ENCODE results near the gene AMOTL1.
"Not testable (repeated sequence)": the region's sequence is repeated elsewhere in the genome, so short reads cannot be mapped to it uniquely, and the experiment has no call there.

Gene AMOTL1

DNA sequence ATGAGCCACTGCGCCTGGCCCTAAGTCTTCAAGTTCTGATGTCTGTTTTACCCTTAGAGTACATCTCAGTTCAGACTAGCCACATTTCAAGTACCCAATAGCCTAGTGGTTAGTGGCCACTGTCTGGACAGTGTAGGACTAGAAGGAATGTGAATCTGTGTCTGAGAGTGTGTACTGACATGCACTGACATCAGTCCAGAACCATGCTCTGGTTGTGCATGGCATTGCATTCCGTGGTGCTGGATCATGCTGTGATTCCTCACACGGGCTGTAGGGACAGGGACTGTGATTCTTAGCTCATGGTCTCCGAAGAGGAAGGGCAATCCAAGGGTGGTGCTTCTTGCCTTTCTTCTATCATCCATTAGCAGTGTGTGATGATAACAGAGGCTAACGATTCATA is 41.1 kb downstream of the AMOTL1 start:
- H3K4me1 ChIP-seq, result no peaks in the 10 kb centered on the region
- no peak overlapping the region for H3K4me3 ChIP-seq
- no peak overlapping the region for H3K27ac ChIP-seq
- no peak overlapping the region for H3K9ac ChIP-seq
- peaks cover 80% of the 10 kb centered on the region for H3K36me3 ChIP-seq
- no peak for TF ChIP-seq Cebpa-rat (IDR thresholded peaks at IDR 0.05)
- no peak overlapping the region for H3K4me2 ChIP-seq
- peaks cover 27% of the 10 kb centered on the region for H4K20me1 ChIP-seq
- peaks cover 32% of the 10 kb centered on the region for H3K9me3 ChIP-seq
- H3K27me3 ChIP-seq, result no peaks in the 10 kb centered on the region

DNA sequence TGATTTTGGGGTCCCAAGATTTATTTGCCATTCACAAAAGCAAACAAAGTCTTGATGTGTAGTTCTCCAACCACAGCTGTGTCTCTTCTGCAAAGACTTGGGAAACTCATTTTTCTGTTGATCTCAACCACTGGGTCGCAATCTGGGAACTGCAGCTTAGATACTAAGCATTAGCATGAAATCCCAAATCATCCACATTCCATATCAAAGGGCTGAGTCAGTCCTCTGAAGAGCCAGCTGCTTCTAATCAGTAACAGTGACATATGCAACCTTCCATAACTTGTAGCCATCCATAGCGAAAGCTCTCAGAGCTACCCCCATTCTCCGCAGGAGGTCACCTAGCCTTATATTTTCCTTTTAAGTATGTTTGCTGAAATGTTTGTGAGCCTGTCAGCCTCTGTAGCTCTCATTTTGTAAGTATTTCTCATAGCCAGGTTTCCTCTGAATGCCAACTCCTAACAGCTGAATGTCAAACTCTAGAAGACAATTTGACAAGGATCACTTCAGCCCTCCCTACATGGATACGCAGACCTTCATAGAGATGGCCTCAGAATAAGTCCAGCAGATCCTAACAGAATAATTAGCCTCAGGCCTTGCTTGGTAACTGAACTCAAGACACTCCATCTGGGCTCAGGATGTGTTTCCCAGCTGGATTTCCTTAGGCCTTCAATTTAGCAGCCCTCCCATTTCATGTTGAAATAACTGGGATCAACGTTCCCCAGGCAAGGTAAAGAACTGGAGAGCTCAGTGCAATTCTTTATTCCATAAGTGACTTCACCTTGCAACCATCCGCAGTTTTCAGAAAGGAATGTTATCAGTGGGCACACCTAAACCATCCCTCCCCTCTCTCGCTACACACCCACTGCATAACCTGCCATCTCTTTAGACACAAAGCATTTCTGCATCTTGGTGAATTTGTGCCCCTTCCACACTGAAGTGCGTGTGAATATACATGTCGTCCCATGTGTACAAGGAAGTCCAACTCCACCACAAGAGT is 44.9 kb downstream of the AMOTL1 start:
- Histone ChIP-seq H3K36me3 (peaks cover 79% of the 10 kb centered on the region), H3K9me3 (peaks cover 64% of the 10 kb centered on the region)
- H3K27ac ChIP-seq, H3K4me1 ChIP-seq, H3K9ac ChIP-seq, H3K27me3 ChIP-seq, H4K20me1 ChIP-seq, H3K4me2 ChIP-seq, H3K4me3 ChIP-seq: not testable (repeated sequence)

DNA sequence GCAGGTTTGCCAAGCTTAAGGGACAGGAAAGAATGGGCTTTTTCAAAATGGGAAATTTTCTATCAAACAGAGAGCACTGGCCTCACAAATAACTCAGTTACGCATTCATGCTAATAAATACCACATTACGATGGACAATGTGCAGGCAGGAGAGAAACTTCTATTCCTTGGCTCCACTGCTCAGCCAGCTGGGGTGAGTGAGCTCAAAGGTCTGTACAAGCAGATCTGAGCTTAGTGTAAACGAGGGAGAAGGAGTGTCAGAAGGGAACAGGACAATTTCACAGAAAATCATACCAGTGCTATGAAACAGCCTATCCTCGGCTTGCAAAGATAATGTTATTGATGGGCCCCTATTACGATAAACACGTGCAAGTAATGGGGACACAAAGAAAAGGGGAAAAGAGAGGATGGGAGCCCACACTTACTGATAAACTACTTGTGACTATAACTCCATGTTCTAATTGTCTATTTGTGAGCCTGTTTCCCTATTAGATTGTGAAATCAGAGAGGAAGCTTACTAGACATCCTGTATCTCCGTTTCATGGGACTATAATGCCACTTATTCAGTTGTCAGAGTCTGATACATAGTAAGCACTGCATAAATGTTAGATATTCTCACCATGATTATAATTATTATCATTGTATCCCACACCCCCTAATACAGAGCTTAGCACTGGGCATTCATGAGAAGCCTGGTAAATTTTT is 46.3 kb downstream of the AMOTL1 start:
- Histone ChIP-seq H3K9ac (no peak overlapping the region), H3K36me3 (peaks cover 83% of the 10 kb centered on the region), H3K4me2 (no peak overlapping the region), H3K27me3 (no peaks in the 10 kb centered on the region), H3K4me3 (no peak overlapping the region), H4K20me1 (no peaks in the 10 kb centered on the region), H3K27ac (no peak overlapping the region), H3K4me1 (no peaks in the 10 kb centered on the region), H3K9me3 (peaks cover 66% of the 10 kb centered on the region)
- no peak for TF ChIP-seq Cebpa-rat (IDR thresholded peaks at IDR 0.05)

GRCh38 chr11:94815705-94816344 is 47.7 kb downstream of the AMOTL1 start:
- H3K27ac ChIP-seq, result no peak overlapping the region
- peaks cover 69% of the 10 kb centered on the region for H3K9me3 ChIP-seq
- H3K4me1 ChIP-seq, result no peaks in the 10 kb centered on the region
- no peak for TF ChIP-seq Cebpa-rat (IDR thresholded peaks at IDR 0.05)
- no peaks in the 10 kb centered on the region for H4K20me1 ChIP-seq
- H3K9ac ChIP-seq, result no peak overlapping the region
- no peaks in the 10 kb centered on the region for H3K27me3 ChIP-seq
- no peak overlapping the region for H3K4me2 ChIP-seq
- H3K36me3 ChIP-seq, result peaks cover 86% of the 10 kb centered on the region
- no peak overlapping the region for H3K4me3 ChIP-seq

- 0 out of 2 replicates have a peak, but pooled peaks cover 5% of the 10 kb centered on the region for H4K20me1 ChIP-seq
- H3K9ac ChIP-seq, result no peak overlapping the region
- H3K4me1 ChIP-seq, result no peaks in the 10 kb centered on the region
- TF ChIP-seq Cebpa-rat (IDR thresholded peaks at IDR 0.05), result no peak
- H3K4me2 ChIP-seq, result no peak overlapping the region
- no peaks in the 10 kb centered on the region for H3K27me3 ChIP-seq
- no peak overlapping the region for H3K27ac ChIP-seq
- no peak overlapping the region for H3K4me3 ChIP-seq
- peaks cover 95% of the 10 kb centered on the region for H3K36me3 ChIP-seq
- peaks cover 33% of the 10 kb centered on the region for H3K9me3 ChIP-seq
Observed at GRCh38 chr11:94820480-94820879, 52.3 kb downstream of the AMOTL1 start.

GRCh38 chr11:94821439-94821838 is 53.3 kb downstream of the AMOTL1 start:
- Histone ChIP-seq H4K20me1 (0 out of 2 replicates have a peak, but pooled peaks cover 5% of the 10 kb centered on the region), H3K9ac (no peak overlapping the region), H3K4me1 (no peaks in the 10 kb centered on the region), H3K4me2 (no peak overlapping the region), H3K9me3 (peaks cover 24% of the 10 kb centered on the region), H3K27ac (no peak overlapping the region), H3K27me3 (no peaks in the 10 kb centered on the region), H3K36me3 (peaks cover 99% of the 10 kb centered on the region), H3K4me3 (no peak overlapping the region)
- no peak for TF ChIP-seq Cebpa-rat (IDR thresholded peaks at IDR 0.05)

DNA sequence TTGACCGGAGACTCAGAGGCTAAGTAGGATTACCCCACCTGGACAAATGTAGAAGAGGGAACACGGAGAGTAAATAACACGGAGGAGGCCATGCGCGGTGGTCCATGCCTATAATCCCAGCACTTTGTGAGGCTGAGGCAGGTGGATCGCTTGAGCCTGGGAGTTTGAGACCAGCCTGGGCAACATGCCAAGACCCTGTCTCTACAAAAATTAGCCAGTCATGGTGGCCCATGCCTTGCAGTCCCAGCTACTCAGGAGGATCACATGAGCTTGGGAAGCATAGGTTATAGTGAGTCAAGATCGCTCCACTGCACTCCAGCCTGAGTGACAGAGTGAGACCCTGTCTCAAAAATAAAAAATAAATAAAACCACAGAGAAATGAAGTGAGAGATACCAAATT is 53.9 kb downstream of the AMOTL1 start:
- Histone ChIP-seq H3K36me3 (peaks cover 99% of the 10 kb centered on the region), H3K4me1 (no peaks in the 10 kb centered on the region), H4K20me1 (peaks cover 8% of the 10 kb centered on the region; the same call in 1 of the 2 replicates), H3K27ac (no peak overlapping the region), H3K27me3 (no peaks in the 10 kb centered on the region), H3K4me2 (no peak overlapping the region), H3K4me3 (no peak overlapping the region), H3K9ac (no peak overlapping the region), H3K9me3 (peaks cover 18% of the 10 kb centered on the region)
- no peak for TF ChIP-seq Cebpa-rat (IDR thresholded peaks at IDR 0.05)

DNA sequence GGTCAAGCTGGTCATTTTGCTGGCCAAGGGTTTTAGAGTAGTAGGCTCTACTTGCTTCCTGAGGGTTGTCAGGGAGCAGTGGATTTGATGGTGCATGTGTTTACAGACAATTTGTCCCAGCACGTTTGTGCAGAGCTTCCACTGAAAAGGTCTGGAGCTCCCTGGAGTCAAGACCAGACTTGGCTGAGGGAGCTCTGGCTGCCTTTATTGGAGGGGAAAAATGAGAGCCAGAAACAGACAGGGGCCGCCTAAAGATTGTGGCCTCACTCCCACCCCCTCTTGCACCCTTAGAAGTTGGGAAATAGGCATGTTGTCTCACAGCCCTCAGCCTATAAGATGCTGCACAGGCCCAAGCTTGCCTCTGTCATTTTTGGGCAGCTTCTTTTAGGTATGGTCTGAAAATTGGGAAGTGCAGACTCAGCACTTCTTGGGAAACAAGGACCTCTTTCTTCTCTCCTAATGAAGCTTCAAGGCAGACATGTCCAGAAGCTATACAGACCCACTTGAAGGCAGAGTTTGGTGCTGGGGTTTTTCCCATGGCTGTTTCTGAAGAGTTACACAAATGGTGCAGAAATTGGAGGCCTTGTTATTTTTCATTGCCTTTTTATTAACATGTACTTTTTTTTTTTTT is 55.1 kb downstream of the AMOTL1 start:
- Histone ChIP-seq H3K27me3 (no peaks in the 10 kb centered on the region), H3K9me3 (peaks cover 8% of the 10 kb centered on the region), H3K4me3 (no peak overlapping the region), H3K4me1 (no peaks in the 10 kb centered on the region), H3K9ac (no peak overlapping the region), H4K20me1 (peaks cover 15% of the 10 kb centered on the region; the same call in 1 of the 2 replicates), H3K4me2 (no peak overlapping the region), H3K36me3 (peaks cover 100% of the 10 kb centered on the region), H3K27ac (no peak overlapping the region)
- no peak for TF ChIP-seq Cebpa-rat (IDR thresholded peaks at IDR 0.05)

DNA sequence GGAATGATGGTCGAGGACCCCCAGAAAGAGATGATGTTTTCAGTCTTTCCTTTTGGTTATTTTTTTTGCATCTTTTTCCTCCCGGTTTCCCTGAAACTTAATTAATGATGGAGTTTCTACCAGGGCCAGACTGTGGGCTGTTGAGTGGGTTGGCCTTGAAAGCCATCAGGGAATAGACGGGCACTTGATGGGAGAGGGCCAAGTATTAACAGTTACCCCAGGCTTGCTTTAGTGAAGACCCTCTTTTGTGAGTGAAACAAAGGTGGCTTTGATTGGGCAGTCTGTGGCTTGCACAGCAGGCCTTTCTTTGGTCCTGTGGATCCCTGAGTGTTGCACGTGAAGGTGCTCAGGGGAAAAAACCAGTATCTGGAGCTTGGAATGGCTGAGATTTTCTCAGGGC is 56.9 kb downstream of the AMOTL1 start:
- Histone ChIP-seq H3K4me3 (no peak overlapping the region), H3K4me2 (no peak overlapping the region), H3K27ac (no peak overlapping the region), H3K36me3 (peaks cover 100% of the 10 kb centered on the region), H3K9ac (no peak overlapping the region), H3K27me3 (no peaks in the 10 kb centered on the region), H3K4me1 (no peaks in the 10 kb centered on the region), H3K9me3 (peaks cover 6% of the 10 kb centered on the region; the same call in 1 of the 2 replicates), H4K20me1 (peaks cover 15% of the 10 kb centered on the region; the same call in 1 of the 2 replicates)
- TF ChIP-seq Cebpa-rat (IDR thresholded peaks at IDR 0.05), result no peak
